Tibial nerve (tissue), 4 donors: ENCODE measurements around the gene CENPP.

Experiments
- EP300 ChIP-seq, 2 donors: sonication (generic); formaldehyde crosslinking; IDR thresholded peaks; one replicate each; pipeline ENCODE4 v1.6.1; 2017; ENCODE audit warnings: antibody characterized with exemption in 2 of 2, mild to moderate bottlenecking in 1 of 2
- POLR2A ChIP-seq, 2 donors: fragments of 450-650 bp; IDR thresholded peaks; one replicate each; pipeline ENCODE4 v1.6.1; 2017; ENCODE audit warnings: antibody characterized with exemption in 2 of 2, mild to moderate bottlenecking in 2 of 2, moderate library complexity in 2 of 2
- TF ChIP-seq, protein P1 (sequence below), 5 experiments: fragments of 200-600 bp in 3 of 5; fragments of 450-650 bp in 2 of 5; sonication (generic) in 3 of 5; IDR thresholded peaks; one replicate each; pipeline ENCODE4 v1.5.1; 2016 to 2019; ENCODE audit warnings: antibody characterized with exemption in 5 of 5, mild to moderate bottlenecking in 3 of 5, moderate library complexity in 2 of 5

DNA sequence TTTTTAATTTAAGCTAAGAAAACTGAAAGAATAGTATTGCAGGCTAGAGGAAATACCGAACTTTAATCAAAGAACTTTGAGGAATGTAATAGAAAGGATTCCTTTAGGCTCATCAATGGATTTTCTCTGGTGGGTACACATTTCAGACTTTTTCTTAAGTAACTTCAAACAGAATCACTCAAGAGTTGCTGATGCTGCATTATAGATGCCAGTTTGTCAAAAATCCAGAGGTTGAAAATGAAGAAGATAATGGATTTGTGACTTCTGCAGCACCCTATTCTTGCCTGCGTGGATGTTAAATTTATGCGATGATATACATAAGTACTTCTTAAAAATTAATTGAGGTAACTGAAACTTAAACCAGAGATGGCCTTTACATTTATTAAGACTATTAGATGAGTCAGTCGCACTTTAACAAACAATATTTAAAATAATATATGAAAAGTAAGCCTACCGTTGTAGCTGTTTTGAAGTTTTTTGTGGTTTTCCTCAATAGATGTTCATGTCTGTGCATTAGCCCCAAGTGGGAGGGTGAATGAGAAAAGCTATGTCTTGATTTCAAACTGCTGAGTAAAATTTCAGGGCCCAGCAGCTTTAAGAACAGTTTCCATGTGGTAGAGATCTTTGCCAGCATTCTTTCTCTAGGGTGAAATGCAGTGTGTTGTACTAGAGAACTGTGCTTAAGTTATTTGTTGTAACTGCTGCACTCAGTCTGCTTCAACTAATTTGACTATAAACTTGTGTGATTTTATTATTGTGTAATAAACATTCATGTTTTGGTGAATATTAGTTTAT lies 78.5 kb downstream of the CENPP start, which contains the start of gene OGN:
- TF ChIP-seq, protein P1, sequence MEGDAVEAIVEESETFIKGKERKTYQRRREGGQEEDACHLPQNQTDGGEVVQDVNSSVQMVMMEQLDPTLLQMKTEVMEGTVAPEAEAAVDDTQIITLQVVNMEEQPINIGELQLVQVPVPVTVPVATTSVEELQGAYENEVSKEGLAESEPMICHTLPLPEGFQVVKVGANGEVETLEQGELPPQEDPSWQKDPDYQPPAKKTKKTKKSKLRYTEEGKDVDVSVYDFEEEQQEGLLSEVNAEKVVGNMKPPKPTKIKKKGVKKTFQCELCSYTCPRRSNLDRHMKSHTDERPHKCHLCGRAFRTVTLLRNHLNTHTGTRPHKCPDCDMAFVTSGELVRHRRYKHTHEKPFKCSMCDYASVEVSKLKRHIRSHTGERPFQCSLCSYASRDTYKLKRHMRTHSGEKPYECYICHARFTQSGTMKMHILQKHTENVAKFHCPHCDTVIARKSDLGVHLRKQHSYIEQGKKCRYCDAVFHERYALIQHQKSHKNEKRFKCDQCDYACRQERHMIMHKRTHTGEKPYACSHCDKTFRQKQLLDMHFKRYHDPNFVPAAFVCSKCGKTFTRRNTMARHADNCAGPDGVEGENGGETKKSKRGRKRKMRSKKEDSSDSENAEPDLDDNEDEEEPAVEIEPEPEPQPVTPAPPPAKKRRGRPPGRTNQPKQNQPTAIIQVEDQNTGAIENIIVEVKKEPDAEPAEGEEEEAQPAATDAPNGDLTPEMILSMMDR (IDR thresholded peaks at IDR 0.05), result no peak
- TF ChIP-seq POLR2A (IDR thresholded peaks at IDR 0.05), result no peak
- no peak for TF ChIP-seq EP300 (IDR thresholded peaks at IDR 0.05)
